ENCODE measurements around the gene DLEC1. TPM values are rescaled to one million over a fixed set of nuclear protein-coding genes. Genes with fewer than 3 reads are reported as not detected.

Gene DLEC1
- total RNA-seq, 1 donor from 2014 or later = not detected

GRCh38 chr3:38118421-38119247 lies 79.6 kb downstream of the DLEC1 start:
- no peak for DNase-seq (ENCODE audit: extremely low read depth, low read depth, low spot score)

DNA sequence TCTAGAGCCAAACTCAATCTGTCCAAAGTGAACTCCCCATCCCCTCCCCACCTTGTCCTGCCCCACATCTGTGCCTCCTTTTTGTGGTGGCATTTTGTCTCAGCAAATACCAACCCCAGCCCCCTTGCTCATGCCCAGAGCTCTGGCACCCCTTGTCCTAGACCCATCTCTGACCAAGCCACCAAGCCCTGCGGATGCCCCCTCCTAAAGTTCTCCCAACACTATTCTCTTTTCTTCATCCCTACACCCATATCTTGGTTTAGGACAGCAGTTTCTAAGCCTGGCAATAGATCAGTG lies 80.2 kb downstream of the DLEC1 start:
- DNase-seq (ENCODE audit: extremely low read depth, low read depth, low spot score) = no peak

DNA sequence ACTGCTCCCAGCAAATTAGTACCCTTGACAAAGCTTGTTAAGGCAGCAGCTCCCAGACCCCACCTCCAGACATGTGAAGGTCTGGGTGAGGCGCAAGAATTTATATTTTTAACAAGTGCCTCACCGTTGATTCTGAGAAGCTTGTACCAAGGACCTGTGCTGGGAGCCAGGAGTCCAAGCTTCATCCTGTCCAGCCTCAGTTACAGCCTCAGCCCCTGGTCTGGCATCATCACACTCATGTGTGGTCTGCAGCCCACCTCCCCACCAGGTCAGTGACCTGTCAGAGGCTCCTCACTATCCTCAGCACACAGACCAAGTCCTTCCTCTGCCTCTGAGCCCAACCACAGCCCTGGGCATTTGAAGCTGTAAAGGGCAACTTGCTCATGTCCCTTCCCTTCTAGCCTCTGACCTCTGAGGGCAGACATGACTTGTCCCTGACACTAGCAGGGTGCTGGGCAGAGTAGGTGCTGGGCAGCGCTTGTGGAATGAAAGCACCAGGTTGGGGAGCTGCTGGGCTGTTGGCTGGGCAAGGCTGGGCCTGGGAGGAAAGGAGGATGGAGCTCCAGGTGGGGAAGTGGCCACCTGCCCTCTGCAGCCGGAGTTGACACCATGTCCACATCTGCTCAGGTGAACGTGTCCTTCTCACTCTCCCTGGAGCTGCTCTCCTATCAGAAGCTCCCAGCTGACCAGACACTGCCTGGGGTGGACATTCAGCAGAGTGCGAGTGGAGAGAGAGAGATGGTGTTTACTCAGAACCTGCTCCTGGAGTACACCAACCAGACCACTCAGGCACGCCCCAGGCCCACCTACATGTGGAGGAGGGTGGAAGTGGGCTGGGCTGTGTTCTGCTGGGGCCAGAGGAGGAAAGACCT lies 81.0 kb downstream of the DLEC1 start:
- no peak for DNase-seq (ENCODE audit: extremely low read depth, low read depth, low spot score)

GRCh38 chr3:38120693-38121450 lies 81.9 kb downstream of the DLEC1 start:
- DNase-seq (ENCODE audit: extremely low read depth, low read depth, low spot score) = no peak

- DNase-seq (ENCODE audit: extremely low read depth, low read depth, low spot score) = no peak
Measured at GRCh38 chr3:38121451-38121831, 82.4 kb downstream of the DLEC1 start.

DNA sequence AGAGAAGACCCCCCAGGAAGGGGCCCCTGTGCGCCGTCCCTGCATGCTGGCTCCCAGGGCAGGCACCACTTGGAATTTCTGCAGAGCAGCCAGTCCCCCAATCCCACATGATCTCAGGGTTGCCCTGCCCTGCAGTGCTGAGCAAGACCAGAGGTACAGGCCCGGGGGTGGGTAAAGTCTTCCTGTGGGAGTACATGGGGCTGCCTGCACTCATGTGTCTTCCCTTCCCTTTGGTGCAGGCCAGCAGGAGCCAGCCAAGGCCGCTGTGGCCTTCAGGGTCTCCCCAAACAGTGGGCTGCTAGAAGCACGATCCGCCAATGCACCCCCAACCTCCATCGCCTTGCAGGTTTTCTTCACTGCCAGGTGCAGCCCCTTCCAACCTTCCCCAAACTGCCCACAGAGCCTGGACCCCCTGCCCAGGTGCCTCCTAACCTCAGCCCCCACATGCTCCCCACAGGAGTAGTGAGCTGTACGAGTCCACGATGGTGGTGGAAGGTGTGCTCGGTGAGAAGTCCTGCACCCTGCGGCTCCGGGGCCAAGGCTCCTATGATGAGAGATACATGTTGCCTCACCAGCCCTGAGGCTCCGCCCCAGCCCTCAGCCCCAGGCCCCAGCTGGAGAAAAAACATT lies 82.9 kb downstream of the DLEC1 start:
- no peak for DNase-seq (ENCODE audit: extremely low read depth, low read depth, low spot score)

DNA sequence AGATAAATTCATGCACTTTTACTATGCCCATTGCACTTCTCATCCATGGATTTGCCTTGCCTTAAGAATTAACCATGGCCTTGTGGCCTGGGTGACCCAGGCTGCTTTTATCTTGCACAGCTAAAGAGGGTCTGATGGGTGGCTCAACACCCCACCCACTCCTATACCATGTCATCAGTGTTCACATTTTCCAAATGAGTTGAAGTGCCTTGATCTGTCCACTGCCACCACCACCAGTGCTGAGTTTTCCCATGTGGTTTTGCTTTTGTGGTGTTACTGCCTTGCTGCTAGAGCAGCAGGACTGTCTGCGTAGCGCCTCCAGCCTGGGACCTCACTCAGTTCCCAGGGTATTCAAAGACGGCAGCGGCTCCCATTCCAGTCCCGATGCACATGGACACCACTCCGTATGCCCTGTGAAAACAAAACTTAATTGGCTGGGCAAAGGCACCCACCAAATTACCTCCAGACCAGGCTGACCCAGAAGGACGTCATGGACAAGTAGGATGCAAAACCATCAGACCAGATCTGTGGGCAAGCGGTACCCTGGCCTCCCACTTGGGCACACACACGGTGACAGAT lies 83.8 kb downstream of the DLEC1 start:
- no peak for DNase-seq (ENCODE audit: extremely low read depth, low read depth, low spot score)

- no peak for DNase-seq (ENCODE audit: extremely low read depth, low read depth, low spot score)
Measured at GRCh38 chr3:38124324-38125122, 85.5 kb downstream of the DLEC1 start.

DNA sequence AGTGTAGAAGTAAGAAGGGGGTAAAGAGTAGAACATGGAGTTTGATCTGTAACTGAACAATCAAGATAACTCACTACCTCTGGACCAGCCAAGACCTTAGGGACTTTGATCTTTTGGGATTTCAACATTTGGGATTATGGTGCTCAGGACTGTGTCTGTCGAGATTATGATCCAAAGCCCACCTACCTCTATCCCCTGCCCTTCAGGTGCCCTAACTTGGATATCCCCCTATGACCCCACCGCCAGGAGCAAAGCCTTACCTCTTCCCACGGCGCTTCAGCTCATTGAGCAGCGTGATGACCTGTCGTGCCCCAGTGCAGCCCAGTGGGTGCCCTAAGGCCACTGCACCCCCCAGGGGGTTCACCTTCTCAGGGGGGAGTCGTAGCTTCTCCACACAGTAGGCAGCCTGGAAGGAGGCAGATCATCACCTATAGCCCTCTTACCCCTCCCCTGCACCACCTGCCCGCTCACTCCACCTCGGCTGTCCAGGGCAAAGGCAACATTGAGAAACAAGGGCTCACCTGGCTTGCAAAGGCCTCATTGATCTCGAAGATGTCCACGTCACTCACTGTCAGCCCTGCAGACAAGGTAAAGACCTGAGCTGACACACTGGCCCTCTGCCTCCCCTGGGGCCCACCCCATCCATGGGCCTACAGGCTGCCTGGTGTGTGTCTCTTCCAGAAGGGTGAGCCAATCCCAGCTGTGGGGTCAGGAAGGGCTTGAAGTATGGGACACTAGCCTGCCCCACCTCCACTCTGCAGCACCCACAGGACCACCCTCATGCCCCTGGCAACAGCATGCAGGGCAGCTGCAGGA lies 86.5 kb downstream of the DLEC1 start:
- DNase-seq (ENCODE audit: extremely low read depth, low read depth, low spot score) = no peak

DNA sequence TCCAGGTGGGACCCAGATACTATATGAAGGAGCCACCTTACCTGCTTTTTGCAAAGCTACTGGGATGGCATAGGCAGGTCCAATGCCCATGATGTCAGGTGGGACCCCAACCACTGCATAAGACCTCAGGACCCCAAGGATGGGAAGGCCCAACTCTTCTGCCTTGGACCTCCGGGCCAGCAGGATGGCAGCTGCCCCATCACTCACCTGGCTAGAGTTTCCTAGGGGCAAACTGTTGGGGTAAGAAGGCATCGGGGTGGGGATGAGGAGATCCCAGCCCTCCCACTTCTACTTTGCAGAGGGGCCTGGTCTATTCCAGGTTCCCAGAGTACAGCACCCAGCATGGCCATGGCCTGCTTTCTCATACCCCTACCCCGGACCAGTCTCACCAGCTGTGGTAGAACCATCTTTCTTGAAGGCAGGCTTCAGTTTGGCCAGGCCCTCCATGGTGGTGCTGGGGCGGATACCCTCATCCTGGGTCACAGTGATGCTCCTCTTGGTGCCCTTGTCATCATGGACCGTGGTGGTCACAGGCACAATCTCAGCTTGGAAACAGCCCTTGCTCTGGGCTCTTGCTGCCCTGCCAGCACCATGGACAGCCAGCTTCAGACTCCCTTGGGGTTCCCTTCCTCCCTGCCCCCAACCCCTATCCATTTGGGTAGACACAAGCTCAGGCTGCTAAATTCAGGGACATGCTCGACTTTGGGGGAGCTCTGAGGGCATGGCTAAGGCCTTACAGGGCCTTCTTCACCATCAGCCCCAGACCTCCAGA lies 87.3 kb downstream of the DLEC1 start:
- no peak for DNase-seq (ENCODE audit: extremely low read depth, low read depth, low spot score)

- DNase-seq (ENCODE audit: extremely low read depth, low read depth, low spot score) = no peak
Measured at GRCh38 chr3:38127611-38128302, 88.7 kb downstream of the DLEC1 start.

GRCh38 chr3:38128303-38128655 lies 89.3 kb downstream of the DLEC1 start:
- DNase-seq (ENCODE audit: extremely low read depth, low read depth, low spot score) = no peak

- DNase-seq (ENCODE audit: extremely low read depth, low read depth, low spot score) = no peak
Measured at GRCh38 chr3:38129058-38129457, 90.0 kb downstream of the DLEC1 start.

DNA sequence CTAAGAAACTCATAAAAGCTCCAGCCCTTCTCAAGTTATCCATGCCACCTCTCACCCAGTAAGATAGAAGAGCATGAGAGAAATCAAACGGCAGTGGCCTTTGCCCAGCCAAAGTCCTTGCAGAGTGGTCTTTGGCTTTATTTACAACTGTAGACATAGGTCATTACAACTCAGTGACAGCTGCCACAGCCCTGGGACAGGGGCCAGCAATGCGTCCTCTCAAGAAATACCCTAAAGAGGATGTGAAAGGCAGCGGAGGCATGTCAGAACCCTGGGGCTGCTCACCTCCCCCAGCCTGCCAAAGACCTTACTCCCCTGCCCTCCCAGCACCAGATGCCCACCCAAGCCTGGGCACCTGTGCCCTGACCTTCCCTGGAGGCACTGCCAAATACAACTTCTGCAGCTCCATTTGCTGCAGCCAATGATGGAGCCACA lies 91.6 kb downstream of the DLEC1 start:
- DNase-seq (ENCODE audit: extremely low read depth, low read depth, low spot score) = no peak

GRCh38 chr3:38131621-38132369 lies 92.8 kb downstream of the DLEC1 start:
- no peak for DNase-seq (ENCODE audit: extremely low read depth, low read depth, low spot score)

DNA sequence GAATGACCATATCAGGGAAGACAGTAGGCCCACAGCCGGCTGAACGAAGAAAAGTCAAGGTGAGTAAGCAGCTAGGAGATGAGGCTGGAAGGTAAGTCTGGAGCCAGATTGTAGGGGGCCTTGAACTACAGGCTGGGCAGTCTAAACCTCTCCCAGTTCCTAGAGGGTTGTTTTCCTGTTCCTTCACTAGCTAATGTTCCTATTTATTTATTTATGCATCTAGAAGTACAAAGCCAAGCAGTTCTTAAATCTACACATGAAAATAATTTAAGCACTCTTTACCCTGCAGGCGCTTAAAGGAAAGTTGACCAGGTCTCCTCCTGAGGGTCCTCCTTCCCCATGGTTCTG lies 94.2 kb downstream of the DLEC1 start:
- no peak for DNase-seq (ENCODE audit: extremely low read depth, low read depth, low spot score)

Data from glomerular endothelial cell (primary cell).